Retina (tissue), 1 donor: ENCODE data around the gene DGKB.

Experiments used
- DNase-seq: peaks from one replicate; pipeline ENCODE4 v3.0.0-alpha.2; 2016

Gene DGKB

DNA sequence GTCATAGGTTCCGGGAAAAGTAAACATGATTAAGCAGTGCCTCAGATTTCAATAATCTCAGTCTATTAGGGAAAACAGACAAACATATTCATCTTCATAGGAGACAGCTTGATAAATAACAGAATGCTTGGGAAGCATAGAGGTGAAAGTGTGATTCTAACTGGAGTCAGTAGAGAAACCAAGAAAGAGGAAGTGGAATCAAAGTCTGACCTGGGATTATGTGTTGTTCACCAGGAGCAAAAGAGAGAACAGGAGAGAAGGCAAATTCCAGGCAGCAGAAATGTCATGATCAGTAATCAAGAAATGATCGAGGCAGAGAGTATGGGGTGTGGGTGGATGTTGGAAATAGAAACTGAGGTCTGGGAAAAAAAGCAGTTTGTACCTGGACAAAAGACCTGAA lies 43.7 kb downstream of the DGKB start:
- no peak for DNase-seq

DNA sequence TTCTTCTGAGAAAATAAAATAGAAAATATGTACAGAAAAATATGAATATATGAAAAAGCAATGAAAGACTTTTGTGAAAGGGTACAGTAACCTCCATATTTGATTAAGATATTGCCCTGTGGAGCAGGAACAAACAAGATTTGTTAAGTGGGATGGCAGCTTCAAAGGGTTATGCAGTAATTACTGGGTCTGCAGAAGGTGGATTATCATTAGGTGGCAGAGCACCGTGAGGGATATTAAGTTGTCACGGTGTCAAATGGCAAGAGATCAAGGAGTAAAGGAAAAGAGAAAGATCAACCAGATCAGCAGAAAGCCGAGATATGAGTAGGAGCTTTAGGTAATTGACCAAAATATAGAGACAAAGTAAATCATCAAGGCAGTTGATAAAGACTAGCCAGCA lies 44.1 kb downstream of the DGKB start:
- no peak for DNase-seq

DNA sequence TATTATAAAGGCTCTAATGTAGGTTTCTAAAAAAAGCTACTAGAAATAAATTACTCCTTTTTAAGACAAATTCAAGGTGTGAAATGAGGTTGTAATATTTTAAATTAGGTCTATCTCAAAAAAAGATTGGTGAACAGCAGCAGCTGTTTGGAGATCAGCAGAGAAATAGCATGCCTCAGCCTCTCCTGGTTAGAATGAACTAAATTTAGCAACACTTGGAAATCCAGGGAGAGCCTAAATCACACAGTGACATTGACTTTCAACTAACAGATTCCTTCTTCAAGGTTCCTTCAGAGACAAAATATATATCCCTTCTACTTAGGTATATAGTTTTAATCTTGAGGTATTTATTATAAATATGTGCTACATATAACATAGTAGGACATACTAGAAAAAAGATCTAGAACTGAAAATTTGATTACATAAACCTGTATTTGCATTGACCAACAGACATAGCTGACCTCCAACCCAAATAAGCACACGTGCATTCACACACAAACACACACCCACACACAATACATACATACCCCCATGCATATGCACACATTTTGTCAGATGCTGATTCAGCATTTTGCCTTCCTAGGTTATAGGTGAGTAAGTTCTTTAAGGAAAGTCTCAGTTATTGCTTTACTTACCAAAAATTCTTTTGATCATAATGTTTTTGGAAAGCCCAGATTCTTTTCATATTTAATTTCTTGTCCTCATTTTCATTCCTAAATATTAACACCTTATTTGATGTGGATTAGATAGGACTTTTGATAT lies 47.3 kb downstream of the DGKB start:
- no peak for DNase-seq

DNA sequence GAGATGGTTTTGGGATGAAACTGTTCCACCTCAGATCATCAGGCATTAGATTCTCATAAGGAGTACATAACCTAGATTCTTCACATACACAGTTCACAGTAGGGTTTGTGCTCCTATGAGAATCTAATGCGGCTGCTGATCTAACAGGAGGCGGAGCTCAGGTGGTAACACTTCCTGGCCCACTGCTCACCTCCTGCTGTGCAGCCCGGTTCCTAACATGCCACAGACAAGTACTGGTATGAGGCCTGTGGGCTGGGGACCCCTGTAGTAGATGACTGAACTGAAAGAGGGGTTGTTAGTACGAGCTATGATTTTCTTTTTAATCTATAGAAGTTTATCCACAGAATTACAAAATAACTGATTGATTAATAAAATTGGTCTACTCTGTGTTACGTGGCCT lies 48.1 kb downstream of the DGKB start:
- DNase-seq = no peak

DNA sequence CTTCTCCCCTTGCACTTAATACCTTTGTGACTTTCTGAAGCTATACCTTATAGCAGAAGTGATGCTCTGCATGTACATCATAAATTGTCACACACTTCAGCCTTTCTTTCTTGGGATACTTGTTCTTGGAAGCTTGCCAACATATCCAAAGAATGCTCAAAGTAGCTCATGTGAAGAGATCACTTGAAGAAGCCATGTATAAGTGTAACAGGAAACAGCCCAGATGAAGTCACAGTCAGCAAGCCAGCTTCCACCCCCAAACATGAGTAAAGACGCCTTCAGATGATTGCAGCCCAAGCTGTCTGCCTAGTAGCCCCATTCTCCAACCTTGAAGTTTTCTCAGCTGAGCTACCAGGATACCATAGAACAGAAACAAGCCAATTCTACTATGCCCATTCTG lies 50.9 kb downstream of the DGKB start:
- no peak for DNase-seq

DNA sequence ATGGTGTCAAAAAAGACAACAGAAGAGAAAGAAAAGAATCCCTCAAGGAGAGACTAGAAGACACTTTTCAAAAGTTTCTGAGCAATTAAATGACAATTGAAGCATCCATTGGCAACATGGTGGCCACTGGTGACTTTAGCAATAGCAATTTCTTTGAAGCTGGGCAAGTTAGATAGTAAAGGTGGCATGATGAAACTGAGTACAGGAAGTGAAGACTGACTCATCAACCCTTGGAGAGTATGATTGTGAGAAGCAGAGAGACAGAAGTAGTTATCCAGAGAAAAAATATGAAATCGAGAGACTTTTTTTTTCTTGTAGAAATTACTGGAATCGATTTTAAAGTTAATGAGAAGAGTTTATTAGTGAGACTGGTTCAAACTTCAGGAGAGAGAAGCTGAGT lies 52.5 kb downstream of the DGKB start:
- no peak for DNase-seq

DNA sequence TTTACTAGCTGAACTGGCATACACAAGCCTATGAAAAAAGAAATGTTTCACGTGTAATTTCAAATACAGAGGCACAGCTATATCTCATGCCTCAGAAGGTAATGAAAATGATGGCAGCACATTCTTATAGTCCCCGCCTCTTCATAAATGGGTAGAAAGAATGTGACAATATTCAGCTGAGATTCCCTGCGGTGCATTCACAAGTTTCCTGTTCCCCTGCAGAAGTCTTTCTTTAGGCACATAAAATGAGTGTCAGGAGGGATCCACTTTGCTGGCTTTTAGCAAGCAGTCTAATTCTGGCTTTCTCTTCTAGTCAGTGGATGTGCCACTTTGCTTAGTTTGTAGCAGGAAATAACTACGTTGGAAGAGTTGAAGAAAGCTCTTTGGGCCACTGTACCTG lies 56.1 kb downstream of the DGKB start:
- no peak for DNase-seq

DNA sequence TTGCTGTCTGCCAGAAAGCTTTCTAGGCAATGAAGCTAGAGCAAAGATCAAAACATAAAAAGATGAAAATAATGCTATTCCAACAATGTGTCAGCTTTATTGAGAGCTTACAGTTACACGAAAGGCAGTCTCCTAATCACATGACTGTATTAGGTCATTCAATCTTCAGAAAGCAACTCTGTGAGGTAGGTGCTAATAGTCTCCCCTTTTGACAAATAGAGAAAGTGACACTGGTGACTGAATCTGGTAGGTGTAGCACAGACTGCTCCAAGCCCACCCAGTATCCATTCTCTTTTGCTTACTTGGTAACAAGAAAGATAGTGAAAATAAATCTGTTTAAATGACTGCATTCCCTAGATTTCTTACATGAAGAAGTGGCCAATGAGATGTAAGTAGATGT lies 58.8 kb downstream of the DGKB start:
- no peak for DNase-seq

DNA sequence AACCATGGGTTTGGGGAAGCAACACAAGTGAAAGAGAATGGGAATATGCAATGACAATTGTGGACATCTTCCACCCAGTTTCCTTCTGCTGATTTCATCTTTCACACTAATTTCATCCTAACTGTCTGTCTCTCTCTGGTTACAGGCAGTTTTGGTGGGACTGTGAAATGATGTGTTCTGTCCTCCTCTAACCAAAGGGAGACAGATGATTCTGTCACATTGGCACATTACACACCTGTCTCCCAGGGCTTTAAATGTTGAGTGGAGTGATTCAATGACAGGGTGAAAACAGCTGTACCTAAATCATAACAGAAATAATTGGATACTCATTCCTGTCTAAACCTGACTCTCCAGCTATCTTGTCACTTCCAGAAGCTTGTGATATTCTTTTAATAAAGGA lies 60.0 kb downstream of the DGKB start:
- DNase-seq = no peak

DNA sequence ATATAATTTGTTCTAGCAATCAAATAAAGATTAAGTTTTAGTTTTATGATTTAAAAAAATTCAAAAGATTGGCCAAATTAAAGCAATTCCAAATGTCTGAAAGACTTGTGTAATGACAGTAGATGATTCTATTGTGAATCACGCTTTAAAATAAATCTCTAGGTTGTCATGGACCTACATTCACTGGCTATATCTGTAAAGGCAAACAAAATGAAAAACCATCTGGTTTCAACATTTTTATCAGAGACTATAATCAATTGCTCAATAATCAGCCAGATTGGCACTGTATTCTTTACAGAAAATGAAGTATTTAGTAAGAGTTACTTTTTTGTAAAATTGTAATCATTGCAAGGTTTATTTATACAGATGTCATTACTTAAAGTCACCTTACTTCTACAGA lies 60.7 kb downstream of the DGKB start:
- DNase-seq = no peak

DNA sequence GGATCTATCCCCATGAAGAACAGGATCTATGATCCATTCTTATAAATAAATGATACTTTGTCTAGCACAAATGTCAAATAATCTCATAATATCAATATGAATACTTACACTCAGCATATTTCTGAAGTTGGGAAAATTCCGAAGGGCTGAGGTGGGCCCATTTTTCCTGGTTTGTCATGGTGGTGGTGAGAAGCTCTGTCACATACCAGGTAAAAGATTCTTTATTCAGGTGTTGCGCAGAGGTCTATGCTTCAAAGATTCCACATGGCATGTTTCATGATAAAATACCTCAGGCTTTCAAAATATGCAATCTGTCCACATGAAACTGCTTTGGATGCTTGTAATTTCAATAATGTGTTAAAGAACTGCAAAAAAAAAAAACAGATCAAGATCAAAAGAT lies 61.5 kb downstream of the DGKB start:
- DNase-seq = no peak

DNA sequence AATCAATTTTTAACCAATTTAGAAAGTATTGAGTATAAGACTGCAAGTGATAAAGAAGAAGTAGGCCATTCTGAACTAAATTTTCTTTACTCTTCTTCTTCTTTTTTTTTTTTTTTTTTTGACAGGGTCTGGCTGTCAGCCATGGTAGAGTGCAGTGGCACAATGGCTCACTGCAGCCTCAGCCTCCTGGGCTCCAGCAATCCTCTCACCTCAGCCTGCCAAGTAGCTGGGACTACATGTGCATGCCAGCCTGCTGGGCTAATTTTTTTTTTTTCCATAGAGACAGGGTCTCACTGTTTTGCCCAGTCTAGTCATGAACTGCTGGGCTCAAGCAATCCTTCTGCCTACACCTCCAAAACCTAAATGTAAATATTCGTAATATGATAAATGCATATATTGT lies 63.2 kb downstream of the DGKB start:
- no peak for DNase-seq

DNA sequence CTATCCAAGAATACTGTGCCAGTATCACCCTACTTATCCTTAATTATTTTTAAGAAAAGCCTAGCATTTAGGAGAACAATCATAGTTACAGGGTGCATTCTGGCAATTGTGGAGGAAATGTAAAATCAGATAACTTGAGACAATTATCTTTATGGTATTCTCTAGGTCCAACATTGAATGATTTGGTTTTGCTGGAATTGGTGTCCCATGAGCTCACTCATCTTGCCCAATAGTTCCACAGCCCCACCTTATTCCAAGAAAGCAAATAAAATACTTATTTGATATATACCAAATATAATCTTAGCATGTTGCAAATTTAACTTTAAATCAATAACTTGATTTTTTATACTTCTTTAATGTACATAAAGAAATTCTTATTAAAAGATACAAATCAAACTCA lies 65.3 kb downstream of the DGKB start:
- no peak for DNase-seq

DNA sequence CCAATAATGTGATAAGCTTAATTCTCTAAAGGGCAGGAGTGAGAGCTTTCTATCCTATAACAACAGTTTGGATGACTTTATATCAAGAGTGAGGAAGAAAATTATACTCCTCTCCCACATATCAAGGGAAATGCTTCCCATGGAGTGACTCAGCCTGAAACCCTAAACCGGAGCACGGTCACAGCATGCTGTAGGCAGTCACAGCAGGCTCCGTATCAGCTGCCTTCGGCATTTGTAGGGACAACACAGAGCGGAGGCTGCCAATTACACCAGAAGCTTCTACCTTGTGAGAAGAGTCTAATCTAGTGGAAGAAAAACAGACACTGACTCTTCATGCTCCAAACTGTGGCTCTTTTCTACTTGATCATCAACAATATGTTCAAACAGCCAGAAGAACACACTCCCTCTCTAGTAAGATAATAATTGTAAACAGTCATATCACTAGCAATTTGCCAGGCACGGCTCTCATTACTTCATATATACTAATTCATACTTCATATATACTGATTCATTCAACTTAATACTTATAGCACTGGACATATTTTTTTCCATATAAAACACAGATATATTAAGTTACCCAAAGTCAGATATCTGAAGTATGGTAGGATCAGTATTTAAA lies 65.9 kb downstream of the DGKB start:
- peak; percentile 51 for DNase-seq

DNA sequence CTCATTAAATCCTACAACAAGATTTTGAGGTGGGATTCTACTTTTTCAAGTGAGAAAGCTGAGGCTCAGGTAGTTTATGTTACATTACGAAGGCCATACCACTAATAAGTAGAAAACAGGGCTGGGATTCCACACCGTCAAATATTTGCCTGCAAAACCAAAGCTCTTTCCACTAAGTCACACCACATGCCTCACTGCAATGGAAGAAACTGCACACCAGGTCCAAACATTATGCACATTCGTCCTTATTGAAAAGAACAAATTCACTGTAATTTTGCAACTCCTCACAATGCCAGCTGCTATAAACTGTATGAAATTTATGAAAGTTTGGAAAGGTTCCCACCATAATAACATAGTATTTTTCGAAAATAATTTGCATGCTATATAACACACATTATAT lies 66.5 kb downstream of the DGKB start:
- DNase-seq = no peak

DNA sequence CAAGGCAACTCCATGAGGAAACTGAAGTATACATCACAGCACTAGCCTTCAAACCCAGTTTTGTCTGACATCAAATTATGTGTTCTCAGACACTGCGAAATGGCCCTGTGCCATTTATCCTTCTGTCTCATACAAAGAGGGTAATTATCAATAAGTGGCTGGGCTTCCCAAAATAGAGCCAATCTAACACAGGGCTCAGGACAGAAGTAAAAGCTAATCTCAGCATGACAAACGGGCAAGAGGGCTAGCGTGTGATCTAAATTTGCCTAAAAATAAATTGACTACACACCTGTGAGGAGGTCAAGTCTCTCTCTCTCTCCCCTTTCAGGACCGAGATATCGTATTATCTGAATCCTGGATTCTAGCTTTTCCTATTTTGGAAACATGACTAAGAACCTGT lies 67.2 kb downstream of the DGKB start:
- no peak for DNase-seq

DNA sequence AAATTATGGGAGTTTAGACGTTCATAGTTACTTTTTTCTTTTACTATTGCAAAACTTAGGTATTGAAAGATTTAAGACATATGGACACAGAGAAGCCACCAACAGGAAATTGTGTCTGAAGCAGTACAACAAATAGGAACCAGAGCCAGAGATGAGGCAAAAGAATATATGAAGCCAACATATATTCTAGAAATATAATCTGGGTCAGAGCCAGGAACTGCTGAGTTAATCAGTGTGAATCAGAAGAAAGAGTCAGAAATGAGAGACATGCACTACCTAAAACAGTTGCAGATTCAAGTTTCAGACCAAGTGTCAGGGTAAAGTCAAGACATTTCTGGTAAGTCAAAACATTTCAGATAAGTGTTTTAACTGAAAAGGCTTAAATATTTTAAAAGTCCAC lies 67.7 kb downstream of the DGKB start:
- DNase-seq = no peak

DNA sequence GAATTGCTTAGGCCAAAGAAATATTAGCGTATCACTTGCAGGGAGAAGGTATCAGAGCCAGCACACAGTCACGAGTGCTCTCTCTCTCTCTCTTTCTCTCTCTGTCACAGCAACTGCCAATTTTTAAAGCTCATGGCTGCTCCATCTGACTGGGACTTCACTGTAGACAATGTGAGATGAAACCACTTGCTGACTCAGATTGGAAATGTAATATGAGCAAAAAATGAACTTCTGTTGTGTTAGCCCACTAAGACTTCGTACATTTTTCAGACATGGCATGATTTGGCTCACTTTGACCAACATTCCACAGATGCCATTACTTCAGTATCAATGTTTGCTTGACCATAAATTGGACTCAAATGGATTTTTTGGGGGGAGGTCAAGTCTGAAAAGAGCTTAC lies 68.1 kb downstream of the DGKB start:
- no peak for DNase-seq

DNA sequence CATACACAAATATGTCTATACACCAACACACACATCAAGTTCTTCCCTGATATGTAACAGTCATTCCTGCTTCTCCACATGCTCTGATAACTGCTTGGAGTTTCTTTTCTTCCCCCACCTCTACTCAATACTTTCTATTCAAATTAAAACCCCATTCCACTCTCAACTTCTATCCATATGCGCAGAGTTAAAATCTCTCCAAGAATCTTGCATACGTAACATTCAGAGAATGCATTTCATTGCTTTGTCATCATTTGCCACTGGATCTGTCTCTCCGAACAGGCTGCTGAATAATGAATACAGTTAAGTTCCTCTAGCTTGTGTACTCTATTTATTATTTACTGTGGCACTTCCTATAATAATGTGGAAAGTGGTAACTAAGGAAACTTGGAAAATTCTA lies 68.8 kb downstream of the DGKB start:
- no peak for DNase-seq

DNA sequence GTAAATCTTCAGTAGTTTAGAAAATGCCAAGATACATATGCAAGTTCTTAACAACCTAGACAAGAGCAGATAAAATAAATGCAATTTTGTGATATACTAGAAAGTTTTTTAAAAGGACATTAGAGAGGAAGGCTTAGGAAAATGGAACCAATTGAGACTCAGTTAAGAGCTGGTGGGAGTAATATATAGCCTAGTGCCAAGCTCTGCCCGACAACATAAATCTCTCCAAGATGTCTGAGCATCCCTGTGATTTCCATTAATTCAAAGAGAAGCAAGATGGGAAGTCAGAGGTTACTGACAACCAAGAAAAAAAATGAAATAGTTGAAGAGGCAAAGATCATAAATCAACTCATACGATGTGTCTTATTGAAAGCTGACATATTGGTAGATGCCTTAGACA lies 74.5 kb downstream of the DGKB start:
- DNase-seq = no peak

DNA sequence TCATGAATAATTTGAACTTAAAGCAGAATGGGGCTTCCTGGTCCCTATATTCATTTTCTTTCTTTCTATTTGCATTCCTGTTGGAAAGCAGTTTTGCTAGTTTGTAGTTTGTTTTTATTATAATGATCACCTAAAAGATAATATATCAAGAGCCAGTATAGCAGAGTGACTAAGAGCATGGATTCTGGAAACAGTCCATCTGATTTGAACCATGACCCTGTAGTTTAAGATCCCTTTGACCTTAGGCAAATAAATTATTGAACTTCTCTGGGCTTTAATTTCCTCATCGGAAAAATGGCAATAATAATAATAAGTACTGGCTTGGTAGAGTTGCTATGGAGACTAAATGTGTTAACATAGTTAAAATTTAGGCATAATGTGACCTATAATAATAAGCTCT lies 76.1 kb downstream of the DGKB start:
- no peak for DNase-seq

DNA sequence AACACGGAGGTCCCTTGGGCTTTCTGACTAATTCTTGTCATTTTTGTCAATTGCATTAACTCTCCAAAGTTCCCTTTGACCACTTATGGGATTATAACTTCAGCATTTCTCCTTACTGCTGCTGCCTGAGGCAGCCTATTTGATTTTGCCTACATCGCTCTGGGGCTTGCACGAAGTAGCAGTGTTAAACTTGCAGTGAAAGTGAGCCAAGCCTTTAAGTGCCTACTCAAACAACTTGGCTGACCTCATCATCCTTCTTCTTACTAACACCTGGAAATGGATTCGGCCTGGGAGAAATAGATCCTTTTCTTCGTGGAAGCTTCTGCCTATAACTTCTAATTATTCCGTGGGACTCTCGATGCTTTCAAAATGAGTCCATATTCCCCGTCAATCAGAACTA lies 76.6 kb downstream of the DGKB start:
- DNase-seq = no peak

DNA sequence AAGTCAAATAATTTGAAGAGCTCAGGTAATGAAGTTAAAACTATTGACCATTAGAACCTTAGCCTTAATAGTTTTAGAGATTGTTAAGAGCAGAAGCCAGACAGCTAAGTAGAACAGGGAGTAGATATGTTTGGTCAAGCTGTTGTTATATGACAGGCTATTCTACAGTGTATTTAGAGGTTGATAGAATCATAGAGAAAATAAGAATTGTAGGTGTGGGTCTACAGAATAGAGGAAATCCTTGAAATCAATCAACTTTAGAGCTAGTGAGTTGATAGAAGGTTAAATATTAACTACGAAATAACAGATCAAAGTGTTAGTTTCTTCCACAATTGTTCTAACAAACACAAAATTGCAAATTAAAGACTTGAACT lies 80.1 kb downstream of the DGKB start:
- DNase-seq = no peak

DNA sequence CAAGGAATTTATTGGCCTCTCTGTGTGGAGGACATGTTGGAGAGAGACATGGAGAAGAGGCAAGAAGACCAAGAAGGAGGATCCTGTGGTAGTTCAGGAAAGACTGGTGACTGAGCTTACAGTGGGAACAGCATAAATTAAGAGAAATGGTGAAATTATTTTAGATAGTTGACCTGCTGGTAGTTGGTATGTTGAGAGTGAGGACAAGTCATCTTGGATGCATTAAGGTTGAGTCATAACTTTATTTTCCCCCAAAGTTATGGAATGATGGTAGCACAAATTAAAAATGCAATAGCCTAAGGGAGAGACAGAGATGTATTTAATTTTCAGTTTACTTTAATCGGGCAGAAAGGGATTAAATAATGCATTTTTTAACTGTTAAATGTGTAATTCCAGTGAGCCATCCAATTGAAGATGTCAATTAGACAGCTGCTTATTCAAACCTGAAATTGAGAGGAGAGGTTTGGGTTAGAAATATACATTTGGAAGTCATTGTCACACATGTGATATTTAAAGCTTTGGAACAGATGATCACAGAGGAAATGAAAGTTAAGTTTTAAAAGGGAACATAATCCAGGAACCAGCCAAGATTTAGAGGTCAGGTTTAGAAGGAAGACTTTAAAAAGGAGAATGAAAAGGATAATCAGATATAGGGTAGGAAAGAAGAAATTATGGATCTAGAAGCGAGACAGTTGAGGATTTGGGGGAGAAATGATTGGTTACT lies 80.6 kb downstream of the DGKB start:
- DNase-seq = no peak

DNA sequence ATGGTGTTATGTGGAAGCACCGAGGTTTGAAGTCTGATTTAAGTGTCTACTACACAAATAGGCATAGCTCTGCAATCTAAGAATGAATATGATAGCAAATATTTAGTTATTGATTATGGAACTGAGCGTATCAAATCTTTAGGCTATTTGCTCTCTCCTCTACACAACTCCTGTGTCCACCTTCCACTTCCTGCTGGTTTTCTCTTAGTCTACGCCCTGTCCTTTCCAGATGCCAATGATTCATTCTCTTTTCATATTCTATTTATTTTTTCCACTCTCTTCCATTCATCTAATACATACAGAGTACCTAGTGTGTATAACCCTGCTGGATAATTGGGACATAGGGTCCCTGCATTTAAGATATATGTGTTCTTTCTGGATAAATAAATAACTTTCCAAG lies 83.7 kb downstream of the DGKB start:
- DNase-seq = no peak
